Limb (tissue), 2 donors: ENCODE data around the gene RELB.
"Not testable (repeated sequence)": the region's sequence is repeated elsewhere in the genome, so short reads cannot be mapped to it uniquely, and the experiment has no call there.

Experiments used
- DNase-seq, 2 donors: peaks; one replicate each; pipeline ENCODE4 v3.0.0-alpha.2; 2016; ENCODE audit errors: extremely low spot score in 2 of 2

Gene RELB

GRCh38 chr19:44986389-44986788 lies 14.9 kb upstream of the RELB start:
- no peak for DNase-seq

GRCh38 chr19:44987148-44987675 lies 14.1 kb upstream of the RELB start:
- no peak for DNase-seq

- DNase-seq = no peak
Observed at GRCh38 chr19:44988273-44988672, 13.0 kb upstream of the RELB start.

GRCh38 chr19:44988896-44989556 lies 12.2 kb upstream of the RELB start:
- DNase-seq = peak; percentile 4 to 77

- DNase-seq = no peak
Observed at GRCh38 chr19:44990459-44990858, 10.8 kb upstream of the RELB start.

GRCh38 chr19:44990966-44991365 lies 10.3 kb upstream of the RELB start:
- DNase-seq = no peak

- no peak for DNase-seq
Observed at GRCh38 chr19:44992336-44993163, 8.7 kb upstream of the RELB start.

- DNase-seq = no peak
Observed at GRCh38 chr19:44993526-44993925, 7.7 kb upstream of the RELB start.

GRCh38 chr19:44993926-44994537 lies 7.2 kb upstream of the RELB start:
- no peak for DNase-seq

GRCh38 chr19:44998025-44998424 lies 3.2 kb upstream of the RELB start:
- no peak for DNase-seq

GRCh38 chr19:44999131-44999925 lies 1.9 kb upstream of the RELB start:
- not testable (repeated sequence) for DNase-seq

GRCh38 chr19:45000665-45001064 lies 599 bp upstream of the RELB start:
- DNase-seq = not testable (repeated sequence)

GRCh38 chr19:45003485-45003884 lies 2.2 kb downstream of the RELB start:
- no peak for DNase-seq

- no peak for DNase-seq
Observed at GRCh38 chr19:45005787-45006186, 4.5 kb downstream of the RELB start.

GRCh38 chr19:45008552-45008951 lies 7.3 kb downstream of the RELB start:
- no peak for DNase-seq

- DNase-seq = no peak
Observed at GRCh38 chr19:45009625-45010255, 8.5 kb downstream of the RELB start.

- DNase-seq = no peak
Observed at GRCh38 chr19:45010306-45010705, 9.0 kb downstream of the RELB start.

- DNase-seq = no peak
Observed at GRCh38 chr19:45011959-45012358, 10.7 kb downstream of the RELB start.

GRCh38 chr19:45016388-45017314 lies 15.4 kb downstream of the RELB start:
- peak; percentile 24 to 76 for DNase-seq

- no peak for DNase-seq
Observed at GRCh38 chr19:45019187-45019586, 17.9 kb downstream of the RELB start.
